NCI-H2227 (cell line): ENCODE measurements around the gene PURA.

ENCODE experiments used
- DNase-seq: peaks from one replicate; lab custom pipeline; 2025; ENCODE audit not compliant: unreplicated experiment; lab: John Stamatoyannopoulos, UW

Gene PURA

DNA sequence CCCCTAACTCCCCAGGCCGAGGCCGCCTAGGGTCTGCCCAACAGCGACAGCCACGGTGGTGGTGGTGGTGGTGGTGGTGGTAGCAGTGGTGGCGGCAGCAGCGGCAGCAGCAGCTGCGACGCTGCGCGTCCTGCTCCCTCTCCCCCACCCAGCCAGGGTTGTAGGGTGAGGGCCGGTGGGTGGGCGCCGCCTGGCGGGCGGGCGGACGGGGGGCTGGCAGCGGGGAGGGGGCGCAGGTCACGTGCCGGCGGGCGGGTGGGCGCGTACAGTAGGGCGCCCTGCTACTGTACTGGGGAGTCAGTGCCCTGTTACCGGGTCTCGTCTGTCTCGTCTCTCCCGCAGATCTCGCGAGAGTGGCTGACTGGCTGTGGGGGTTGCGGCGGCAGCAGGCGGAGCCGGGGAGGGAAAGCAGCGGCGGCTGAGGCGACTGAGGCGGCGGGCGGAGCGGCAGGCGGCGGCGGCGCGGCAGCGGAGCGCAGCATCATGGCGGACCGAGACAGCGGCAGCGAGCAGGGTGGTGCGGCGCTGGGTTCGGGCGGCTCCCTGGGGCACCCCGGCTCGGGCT is at the start of gene PURA:
Gene PURA (plus strand): TSS at position 411 of the 565 bp plus-strand sequence. CDS start 73 bp downstream, at position 484.
- peak; percentile 92 for DNase-seq

DNA sequence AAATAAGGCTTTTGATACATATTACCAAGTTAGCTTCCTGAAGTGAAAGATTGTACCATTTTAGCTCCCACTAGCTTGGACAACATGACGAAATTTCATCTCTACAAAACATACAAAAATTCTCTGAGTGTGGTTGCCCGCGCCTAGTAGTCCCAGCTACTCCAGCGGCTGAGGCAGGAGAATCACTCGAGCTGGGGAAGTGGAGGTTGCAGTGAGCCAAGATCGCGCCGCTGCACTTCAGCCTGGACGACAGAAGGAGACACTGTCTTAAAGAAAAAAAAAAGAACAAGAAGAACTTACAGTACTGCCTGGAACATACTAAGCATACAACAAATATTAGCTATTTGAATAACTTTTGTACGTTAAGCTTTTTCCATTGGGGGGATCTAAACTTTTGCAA is 41.1 kb upstream of the PURA start:
- no peak for DNase-seq

DNA sequence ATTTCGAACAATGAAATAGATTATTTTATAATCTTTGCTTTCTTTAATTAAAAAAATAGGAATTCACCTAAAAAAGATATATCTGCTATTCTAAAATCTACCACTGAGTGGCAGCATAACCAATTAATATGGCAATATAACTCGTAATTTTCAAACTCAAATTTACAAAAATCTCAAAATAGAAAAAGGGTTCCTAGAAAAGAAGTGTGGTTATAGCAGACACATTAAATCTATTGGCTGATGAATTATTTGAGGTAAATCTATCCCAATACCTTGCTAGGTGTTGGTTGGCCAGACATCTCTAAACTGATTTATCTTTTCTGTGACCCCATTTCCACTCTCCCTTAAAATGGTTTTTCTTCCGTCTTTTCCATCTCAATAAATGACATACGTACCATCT is 40.6 kb upstream of the PURA start:
- DNase-seq: peak; percentile 1

DNA sequence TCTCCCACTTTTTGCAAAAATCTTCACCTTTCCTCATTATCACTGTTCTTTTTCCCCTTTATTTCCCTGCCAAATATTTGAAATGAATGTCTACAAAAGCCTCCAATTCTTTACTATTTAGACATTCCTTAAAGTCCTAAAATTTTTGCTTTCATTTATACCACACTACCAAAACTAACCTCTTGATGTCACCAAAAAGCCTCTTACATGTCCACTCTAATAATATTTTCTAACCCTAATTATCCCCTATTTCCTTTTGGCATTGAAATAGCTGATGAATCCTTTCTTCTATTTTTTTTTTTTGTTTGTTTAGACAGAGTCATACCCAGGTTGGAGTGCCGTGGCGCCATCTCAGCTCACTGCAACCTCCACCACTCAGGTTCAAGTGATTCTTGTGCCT is 38.5 kb upstream of the PURA start:
- no peak for DNase-seq

DNA sequence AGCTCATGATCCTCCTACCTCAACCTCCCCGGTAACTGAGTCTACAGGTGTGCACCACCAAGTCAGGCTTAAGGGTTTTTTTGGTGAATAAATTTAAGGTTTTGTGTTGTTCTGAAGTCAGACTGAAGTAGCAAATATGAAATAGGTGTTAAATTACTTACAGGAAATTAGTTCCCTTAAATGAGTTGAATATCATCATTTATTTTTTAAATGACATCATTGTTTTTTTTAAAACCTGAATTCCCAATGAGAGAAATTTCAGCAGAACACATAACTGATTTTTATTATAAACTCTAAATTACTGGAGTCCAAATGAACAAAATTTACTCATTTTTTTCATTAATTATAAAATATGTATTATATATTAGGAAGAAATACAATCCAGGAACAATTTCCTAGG is 37.8 kb upstream of the PURA start:
- DNase-seq: no peak

DNA sequence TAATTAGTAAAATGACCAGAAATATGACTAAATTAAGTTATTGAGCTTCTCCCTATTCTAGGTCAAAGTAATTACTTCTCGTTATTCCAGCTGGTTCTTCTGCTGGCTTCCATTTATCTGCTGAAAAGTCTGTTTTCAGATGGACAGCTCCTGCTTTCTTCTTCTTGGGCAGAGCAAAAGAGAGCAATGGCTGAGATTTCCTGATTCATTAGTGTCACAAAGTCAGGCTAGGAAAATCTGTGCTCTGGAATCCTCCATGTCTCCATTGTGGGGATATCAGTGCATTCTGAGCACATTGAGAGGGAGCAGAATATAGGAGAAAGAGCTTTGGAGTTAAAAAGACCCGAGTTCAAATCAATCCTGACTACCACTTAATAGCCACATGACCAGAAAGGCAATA is 37.1 kb upstream of the PURA start:
- no peak for DNase-seq

DNA sequence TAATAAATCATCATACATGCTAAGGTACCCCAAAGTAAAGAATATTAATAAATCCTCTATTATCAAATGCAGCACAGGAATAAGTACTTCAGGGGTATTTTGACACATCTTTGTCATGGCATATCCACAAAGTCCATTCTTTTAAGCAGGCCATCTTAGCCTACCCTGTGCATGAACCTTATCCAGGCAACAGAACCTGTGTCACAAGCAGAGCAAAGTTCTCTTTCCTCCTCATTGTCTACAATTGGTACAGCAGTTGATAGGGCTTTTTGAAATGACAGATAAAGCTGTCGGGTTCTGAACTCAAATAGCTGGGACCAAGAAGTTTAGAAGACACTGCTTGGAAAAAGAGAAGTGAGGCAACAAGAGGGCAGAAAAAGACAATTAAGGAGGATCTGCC is 30.8 kb upstream of the PURA start:
- DNase-seq: no peak

DNA sequence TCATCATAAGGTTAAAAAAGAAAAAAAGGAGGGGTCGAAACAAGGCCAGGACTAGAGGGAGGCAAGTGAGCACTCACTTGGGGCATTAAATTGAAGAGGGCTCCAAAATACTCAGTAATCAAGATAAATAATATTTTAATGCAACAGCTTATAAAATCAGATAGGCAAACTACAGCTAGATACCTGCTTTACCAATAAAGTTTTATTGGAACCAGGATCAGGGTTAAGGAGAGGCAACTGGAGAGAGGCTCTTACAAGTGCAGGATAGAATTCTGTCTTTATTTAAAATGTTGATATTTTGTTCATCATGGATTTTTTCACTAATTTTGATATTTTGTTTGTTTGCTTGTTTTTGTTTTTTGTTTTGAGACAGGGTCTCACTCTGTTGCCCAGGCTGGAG is 30.3 kb upstream of the PURA start:
- no peak for DNase-seq

DNA sequence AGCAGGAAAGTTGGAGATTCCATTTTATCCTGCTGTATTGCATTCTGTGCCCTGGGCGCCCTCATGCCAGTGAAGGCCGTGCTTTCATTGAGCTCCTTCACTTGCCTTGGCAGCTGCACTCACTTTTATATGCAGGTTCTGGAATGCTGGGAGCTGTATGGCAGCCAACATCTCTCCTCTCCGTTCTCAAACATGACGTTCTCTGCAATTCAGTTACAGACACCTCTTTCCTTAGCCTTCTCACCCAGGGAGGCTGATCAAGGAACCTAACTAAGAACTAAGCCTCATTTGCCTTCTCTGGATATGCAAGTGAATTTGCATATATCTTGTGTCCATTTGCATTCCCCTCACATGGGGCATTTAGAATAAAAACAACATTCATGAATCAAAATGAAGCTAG is 29.4 kb upstream of the PURA start:
- DNase-seq: no peak

DNA sequence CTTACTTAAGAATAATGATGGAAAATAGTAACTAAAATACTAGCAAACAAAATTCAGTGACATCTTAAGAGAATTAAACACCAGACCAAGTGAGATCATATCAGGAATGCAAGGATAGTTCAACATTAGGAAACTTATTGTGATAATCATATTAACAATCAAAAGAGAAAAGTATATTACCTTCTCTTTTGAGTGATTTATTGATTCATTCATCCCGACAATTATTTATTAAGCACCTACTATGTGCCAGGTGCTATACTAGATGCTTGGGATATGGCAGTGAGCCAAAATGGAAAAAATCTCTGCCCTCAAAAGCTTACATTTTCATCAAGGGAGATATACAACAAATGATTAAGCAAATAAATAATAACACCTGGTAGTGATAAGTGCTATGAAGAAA is 23.7 kb upstream of the PURA start:
- DNase-seq: no peak

DNA sequence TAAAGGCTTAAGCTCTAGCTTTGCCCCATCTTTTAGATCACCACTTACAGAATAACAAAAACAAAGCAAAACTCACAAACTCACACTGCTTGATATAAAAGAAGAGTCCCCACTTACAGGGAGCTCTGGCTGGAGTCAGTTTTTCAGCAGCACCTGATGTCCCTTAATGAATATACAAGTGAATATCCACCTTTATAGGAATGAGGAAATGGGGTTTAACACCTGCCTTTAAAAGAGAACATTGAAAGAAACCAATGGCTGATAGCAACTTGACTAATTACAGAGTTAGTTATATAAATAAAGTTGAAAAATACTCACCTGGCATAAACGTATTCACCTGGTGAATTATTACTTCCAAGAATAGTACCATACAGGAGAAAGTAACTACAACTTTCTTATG is 20.7 kb upstream of the PURA start:
- DNase-seq: no peak

DNA sequence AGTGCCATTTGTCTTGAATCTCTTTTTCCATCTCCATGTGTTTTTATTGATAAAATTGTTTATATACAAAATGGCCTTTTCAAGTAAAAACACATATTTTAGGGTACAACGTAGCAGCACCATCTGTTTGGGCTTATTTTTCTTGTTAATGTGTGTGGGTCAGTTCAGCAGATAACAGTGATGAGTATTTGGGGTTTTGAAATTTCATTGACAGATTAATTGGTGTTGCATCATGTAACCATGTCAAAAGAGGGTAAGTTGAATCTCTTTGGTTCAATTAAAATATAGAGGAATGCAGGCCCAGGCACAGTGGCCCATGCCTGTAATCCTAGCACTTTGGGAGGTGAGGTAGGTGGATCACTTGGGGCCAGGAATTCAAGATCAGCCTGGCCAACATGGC is 20.0 kb upstream of the PURA start:
- no peak for DNase-seq

DNA sequence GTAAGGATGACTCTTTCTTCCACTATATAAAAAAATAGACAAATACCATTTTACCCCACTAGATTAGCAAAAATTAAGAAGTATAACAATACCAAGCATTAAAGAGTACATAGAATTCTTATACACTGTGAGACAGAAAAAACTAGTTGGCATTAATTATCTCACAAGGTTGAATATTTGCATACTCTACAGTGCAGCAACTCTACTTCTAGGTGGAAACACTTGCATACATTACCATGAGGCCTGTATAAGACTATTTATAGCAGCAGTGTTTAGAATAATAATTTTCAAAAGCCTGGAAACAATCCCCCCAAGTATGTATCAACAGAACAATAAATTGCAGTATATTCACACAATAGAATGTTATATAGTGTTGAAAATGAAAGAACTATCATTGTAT is 19.0 kb upstream of the PURA start:
- DNase-seq: no peak

DNA sequence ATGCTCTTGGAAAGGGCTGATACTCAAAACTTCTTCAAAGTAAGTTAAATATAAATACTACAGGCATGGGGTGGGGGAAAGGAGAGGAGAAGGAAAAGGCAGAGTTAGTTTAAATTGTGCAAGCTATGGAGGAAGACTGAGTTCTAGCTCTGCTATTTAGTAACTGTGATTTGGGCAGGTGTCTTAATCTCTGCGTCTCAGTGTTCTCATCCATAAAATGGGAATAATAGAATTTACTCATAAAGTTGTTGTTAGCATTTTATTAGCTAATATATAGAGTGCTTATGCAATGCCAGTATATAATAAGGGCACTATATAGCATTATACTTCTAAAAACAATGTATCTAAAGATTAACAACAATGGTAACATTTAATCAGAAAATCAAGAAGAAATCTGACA is 12.7 kb upstream of the PURA start:
- no peak for DNase-seq

DNA sequence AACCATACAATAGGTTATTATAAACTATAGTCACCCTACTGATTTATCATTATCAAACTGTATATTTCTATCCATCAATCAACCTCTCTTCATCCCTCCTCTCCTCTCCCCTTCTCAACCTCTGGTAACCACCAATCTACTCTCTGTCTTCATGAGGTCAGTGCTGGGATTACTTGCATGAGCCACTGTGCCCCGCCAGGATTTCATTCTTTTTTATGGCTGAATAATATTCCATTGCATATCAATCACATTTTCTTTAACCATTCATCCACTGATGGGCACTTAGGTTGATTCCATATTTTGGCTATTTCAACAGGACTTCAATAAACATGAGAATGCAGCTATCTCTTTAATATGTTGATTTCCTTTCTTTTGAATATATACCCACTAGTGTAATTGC is 10.8 kb upstream of the PURA start:
- no peak for DNase-seq

DNA sequence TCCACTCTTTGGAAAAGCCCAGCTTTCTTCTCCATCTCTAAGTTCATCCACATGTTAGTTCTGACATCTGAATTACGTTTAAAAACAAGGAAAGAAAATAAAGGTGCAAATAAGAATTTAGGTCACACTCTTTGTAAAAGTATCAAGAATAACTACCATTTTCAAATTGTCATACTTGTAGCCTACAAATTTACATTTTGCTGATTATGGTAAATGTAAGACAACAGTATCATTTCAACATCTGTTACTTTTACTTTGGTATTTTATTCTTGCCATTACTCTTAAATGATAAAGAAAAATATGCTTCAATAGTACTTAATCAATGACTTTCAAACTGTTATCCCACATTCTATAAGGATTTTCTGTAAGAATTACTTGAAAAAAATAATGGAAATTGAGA is 9.8 kb upstream of the PURA start:
- DNase-seq: no peak

DNA sequence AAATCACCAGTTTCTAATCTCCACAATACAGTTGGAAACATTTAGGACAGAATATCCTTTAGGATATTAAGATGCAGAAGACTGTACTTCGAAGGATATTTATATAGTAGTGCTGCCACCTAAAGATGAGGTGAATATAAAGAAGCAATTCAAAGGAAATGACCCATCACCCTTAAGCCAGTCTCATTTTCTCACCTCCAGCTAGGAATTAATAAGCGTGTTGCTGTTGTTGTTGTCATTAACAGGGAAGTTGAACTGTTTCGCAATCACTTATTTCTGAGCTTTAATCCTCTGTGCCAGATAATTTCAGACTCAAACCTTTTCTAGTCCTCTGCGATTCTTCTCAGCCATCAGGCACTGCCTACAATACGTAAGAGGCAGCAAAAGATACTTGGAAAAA is 7.8 kb upstream of the PURA start:
- no peak for DNase-seq

DNA sequence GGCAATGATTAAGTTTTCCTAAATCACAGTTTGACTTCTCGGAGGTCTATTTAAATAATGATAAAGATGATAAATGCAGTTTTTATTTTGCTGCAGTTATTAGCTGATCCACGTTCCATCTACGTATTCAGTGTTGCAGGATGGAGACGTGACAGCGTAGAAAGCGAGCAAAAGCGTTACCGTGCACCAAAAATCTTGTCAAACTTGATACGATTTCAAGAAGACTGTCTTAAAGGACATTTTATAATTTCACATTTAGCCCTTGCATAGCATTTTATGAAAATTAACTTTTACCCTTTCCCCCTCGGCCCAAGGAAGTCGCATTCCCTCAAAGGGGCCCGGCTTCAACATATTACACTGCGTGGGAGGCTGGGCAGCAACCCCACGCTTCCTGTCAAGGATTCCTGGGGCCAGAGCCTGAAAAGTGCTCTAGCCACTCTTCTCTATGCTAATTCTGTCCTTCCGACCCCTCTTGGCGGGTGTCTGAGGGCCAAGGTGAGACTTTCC is 7.1 kb upstream of the PURA start:
- DNase-seq: no peak

DNA sequence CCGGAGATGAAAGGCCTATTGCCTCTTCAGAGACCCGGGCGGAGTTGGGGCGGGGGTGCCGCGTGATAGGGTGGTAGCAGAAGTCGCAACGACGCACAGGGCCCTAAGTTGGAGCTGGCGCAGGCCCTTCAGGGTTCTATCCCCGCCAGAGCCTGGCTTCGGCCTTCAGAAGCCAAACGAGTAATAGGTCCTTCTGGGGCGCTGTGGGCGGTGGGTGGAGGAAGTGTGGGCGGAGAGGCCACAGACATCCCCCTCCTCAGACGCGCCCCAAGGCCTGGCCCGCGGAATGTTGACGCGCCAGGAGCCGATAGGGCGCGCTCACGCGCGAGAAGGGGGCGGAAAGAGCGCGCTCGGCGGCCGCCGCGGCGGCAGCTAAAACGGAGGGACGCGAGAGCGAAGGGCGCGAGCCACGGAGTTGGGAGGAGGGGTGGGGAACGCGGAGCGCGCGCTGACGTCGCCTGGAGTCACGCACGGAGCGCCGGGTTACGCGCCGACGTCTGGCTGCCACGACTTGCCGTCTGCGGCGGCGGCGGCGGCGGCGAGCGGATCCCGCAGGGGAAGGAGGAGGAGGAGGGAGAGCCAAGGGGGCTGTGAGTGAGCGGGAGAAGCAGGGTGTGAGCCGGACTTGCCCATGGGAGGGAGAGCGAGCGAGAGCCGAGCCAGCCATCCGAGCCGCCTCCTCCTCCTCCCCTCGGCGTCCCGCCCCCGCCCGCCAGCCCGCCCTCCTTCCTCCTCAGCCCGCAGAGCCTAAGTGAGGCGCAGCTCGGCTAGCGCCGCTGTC is 6.4 kb upstream of the PURA start:
- peak; percentile 92 for DNase-seq

DNA sequence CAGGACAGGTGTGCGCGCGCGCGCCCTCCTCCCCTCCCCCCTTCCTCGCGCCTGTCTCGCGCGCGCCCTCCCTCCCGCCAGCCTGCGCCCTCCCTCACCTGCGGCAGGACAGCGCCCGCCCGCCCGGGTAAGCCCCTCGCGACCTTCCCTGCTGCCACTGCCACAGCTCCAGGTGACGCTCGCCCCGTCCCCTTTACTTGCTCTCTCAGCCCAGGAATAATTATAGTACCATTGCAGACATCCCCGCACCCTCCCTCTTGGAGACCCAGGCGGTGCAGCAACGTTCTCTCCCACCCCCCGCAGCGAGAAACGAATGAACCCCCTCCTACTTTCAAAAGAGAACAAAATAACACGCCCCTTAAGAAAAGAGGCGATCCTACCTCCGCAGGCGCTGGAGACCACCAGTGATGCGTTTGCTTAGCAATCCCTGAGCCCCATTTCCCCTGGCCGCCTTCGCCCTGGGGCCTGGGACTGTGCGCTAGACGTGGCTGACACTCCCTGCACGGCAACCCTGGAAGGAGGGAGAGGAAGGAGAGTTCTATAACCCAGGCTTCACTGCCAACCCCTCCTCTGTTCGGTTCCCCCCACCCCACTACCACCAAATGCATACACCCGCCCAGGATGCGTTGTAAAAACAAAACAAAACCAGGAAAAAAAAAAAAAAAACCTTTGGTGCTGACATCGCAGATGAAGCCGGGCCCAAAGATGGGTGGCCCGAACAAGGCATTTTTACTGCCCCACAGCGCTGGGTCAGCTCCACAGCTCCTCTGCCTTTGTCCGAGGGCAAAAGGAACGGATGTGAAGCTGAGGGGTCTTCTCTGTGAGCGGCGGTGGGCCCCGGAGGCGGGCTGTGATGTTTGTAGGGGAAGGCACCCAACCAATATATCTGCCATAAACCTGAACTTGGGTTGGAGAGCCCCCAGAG is 5.6 kb upstream of the PURA start:
- DNase-seq: peak; percentile 50

DNA sequence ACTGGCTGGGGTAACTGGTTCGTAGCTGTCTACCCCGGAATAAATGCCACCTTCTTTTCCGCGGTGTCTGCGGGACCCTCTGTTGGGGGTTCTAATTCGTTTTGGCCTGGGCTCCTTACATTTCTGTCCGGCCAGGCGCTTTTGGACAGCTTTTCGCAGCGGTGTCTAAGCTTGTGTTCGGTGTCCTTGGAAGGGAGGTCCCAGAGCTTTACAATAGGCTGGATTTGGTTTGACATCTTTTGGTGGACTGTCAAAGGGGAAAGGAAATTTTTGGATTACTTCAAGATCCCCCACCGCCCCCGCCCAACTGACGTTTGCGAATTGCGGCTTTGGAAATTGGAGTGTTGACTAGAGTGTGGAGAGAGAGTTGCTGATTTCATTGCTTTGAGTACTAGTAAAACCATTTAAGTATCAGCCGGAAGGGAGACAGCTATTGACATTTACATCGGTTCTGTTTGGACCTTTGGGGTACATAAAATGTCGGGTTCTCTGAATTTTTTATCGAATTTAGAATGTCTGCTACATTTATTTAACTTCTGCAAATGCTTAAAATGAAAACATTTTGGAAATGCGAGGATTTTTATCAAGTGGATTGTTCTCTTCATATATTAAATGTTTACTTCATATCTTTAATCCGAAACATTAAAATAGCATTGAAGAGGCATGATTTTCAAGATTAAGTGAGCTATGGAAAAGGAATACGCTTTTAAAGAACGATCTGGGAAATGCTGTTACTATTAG is 4.7 kb upstream of the PURA start:
- no peak for DNase-seq
